Activated CD8-positive, alpha-beta memory T cell treated with anti-CD3 and anti-CD28 coated beads for 36 hours (primary cell): ENCODE results near the gene EPS8L1. TPM values are rescaled to one million over a fixed set of nuclear protein-coding genes. Genes with fewer than 3 reads are reported as not detected.

Experiments used
- CTCF ChIA-PET: fragments of 350-600 bp; sonication (Branson Sonifier 250); formaldehyde crosslinking; loops from one replicate; lab custom pipeline; 2021; ENCODE audit warnings: antibody characterized with exemption; lab: Charles Lee
- POLR2A ChIA-PET: fragments of 350-600 bp; sonication (Branson Sonifier 250); formaldehyde crosslinking; loops from one replicate; lab custom pipeline; 2021; ENCODE audit warnings: antibody characterized with exemption; lab: Charles Lee
- total RNA-seq, 2 experiments: library from RNA; stranded (reverse); gene quantifications; one replicate each; pipeline ENCODE4 v1.2.3, GENCODE V29; 2021

Gene EPS8L1
- total RNA-seq, 2 experiments from 2014 or later, result 1.4 to 1.5 TPM

DNA sequence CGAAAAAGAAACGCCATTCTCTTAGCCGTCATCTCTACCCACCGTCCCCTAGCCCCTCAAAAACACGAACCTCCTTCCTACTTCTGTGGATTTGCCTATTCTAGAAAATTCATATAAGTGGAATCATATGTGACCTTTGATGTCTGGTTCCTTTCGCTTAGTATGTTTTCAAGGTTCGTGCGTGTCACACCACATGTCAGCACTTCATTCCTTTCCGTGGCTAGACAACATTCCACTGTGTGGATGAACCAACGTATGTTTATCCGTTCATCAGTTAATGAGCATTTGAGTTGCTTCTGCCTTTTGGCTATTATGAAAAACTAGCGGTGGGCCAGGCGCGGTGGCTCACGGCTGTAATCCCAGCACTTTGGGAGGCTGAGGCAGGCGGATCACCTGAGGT, 55.8 kb downstream of the EPS8L1 start:
- CTCF ChIA-PET, result interaction anchor here (0.7 kb wide), 1 partner anchor 43 kb away, joined by 4 read pairs; no protein-coding TSS in a partner anchor
- POLR2A ChIA-PET, result interaction anchor here (0.7 kb wide), 1 partner anchor 103 kb away, joined by 8 read pairs; no protein-coding TSS in a partner anchor

DNA sequence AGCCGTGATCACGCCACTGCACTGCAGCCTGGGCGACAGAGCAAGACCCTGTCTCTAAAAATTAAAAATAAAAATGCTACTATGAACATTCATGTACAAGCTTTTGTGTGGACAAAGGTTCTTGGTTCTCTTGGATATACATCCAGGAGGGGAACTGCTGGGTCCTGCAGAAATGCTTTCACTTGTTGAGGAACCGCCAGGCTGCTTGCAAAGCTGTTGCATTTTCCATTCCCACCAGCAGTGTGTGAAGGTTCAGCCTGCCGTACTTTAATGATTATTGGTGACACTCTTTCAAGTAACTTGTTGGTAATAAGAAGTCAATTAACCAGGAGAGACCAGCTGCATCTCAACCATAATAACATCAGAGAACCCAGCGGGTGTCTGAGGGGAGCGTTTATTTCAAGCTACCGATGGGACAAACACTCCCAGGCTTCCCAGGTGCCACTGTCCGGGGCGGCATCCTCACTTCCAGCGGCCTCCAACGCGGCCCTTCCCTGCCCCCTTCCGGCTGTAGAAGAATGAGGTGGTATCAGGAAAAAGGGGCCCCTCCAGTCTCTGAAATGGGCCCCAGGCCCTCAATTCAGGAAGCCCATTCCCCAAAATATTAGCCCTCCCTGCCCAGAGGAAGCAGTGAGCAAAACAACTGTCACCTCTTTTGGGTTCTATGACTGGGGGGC, 56.9 kb downstream of the EPS8L1 start:
- ChIA-PET CTCF (interaction anchor here (0.7 kb wide), 2 partner anchors 44 to 129 kb away, joined by 4 read pairs; no protein-coding TSS in a partner anchor), POLR2A (interaction anchor here (0.7 kb wide), 1 partner anchor 102 kb away, joined by 8 read pairs; no protein-coding TSS in a partner anchor)

DNA sequence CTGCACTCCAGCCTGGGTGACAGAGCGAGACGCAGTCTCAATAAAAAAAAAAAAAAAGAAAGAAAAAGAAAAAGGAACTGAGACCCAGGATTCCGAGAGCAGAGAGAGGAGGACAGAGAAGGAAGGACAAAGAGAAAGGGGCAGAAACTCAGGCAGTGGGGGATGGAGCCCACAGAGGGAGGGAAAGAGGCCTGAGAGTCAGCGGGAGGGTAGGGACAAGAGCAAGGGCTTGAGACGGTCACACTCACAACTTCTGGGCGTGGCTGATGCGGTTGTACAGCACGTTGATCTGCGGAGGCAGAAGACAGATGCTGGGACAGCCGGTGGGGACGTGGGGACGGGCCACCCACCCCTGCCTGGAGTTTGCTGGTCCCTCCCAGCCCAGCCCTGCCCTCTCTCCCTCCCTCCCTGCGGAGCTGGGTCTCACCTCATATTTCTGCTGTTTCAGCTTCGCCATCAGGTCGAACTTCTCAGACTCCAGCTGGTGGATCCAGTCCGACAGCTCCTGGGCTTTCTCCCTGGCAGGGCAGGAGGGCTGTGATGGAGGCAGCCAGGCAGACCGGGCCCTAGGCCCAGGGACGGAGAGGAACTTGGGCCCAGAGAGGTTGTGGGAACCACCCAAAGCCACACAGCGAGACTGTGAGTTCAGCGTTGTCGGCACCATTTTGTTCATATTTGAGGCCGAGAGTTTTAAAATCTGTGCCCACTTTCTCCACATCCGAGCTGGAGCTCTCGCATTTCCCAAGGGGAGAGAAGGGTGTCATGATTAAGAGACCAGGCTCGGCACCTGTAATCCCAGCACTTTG, 58.2 kb downstream of the EPS8L1 start:
- CTCF ChIA-PET, result no interaction called here
- POLR2A ChIA-PET, result no interaction called here

DNA sequence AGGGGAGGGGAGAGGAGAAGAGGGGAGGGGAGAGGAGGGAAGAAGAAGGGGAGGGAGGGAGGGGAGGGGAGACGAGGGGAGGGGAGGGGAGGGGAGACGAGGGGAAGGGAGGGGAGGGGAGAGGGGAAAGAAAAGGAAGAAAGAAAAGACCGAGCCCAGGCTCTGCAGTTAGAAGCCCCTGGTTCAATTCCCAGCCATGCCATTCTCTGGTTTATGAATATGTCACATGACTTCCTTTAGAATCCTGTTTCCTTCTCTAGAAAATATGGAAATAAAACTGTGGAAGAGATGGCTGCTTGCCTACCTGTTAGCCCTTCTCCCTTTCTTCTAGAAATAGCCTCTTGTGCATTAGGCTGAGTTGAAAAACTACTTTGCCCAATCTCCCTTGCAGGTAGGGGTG, 59.1 kb downstream of the EPS8L1 start:
- POLR2A ChIA-PET, result no interaction called here
- CTCF ChIA-PET, result interaction anchor here (2.4 kb wide), 1 partner anchor 369 kb away, joined by 9 read pairs; no protein-coding TSS in a partner anchor

DNA sequence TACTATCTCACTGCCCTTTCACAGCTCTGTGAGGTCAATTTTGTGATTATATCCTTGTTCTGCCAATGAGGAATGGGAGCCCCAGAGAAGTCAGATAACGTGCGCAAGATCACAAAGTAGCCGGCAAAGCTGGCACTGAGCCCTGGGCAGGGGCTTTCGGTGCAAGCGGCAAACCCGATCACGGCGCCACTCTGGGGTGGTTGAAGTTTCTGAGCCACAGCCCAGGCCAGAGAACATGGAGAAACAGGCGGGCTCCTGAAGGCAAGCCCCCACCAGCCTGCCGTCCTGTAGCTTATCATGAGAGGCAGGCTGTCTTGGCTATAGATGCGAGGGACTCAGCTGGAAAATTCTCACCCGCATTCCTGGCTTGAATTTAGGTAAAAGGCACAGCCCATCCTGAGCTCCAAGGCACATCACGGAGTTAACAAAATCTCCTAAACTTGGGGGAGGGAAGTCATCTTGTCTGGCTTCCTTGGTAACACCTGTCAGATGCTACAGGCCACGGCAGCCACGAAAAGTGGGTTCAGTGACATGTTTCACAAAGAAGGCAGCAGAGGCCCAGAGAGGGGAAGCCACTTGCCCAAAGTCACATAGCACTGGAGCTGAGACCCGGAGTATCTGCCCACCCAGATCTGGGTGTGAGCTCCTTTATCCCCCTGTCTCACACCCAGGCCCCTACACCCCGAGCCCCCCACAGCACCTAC, 60.9 kb downstream of the EPS8L1 start:
- ChIA-PET CTCF (interaction anchor here (2.4 kb wide), 1 partner anchor 367 kb away, joined by 9 read pairs; no protein-coding TSS in a partner anchor), POLR2A (no interaction called here)

Other genes with a start within 250 kb of the EPS8L1 start
- gene KIR2DS4, start 243.2 kb upstream of the EPS8L1 start, total RNA-seq, result under 1 TPM; 0.21 to 0.42 TPM
- gene KIR3DL2, start 225.4 kb upstream of the EPS8L1 start, total RNA-seq, result under 1 TPM; 0.34 to 0.40 TPM
- gene FCAR, start 201.6 kb upstream of the EPS8L1 start, total RNA-seq, result not detected
- under 1 TPM; 0.38 to 0.44 TPM for gene NCR1, start 169.7 kb upstream of the EPS8L1 start, total RNA-seq
- not detected for gene NLRP7, start 128.3 kb upstream of the EPS8L1 start, total RNA-seq
- 10 to 100 TPM; 14.1 to 14.3 TPM for gene NLRP2, start 109.5 kb upstream of the EPS8L1 start, total RNA-seq
- not detected for gene GP6, start 37.6 kb upstream of the EPS8L1 start, total RNA-seq
- gene RDH13, start 12.7 kb upstream of the EPS8L1 start, total RNA-seq, result 10 to 100 TPM; 23.3 TPM
- gene PPP1R12C, start 41.8 kb downstream of the EPS8L1 start, total RNA-seq, result 10 to 100 TPM; 87.4 to 89.7 TPM
- not detected for gene TNNT1, start 73.3 kb downstream of the EPS8L1 start, total RNA-seq
- not detected for gene TNNI3, start 81.9 kb downstream of the EPS8L1 start, total RNA-seq
- gene DNAAF3, start 90.7 kb downstream of the EPS8L1 start, total RNA-seq, result not detected
- gene SYT5, start 104.4 kb downstream of the EPS8L1 start, total RNA-seq, result not detected
- not detected for gene PTPRH, start 133.6 kb downstream of the EPS8L1 start, total RNA-seq
- gene TMEM86B, start 152.9 kb downstream of the EPS8L1 start, total RNA-seq, result 1 to 10 TPM; 6.5 to 7.6 TPM
- 100 to 1,000 TPM; 226 to 230 TPM for gene PPP6R1, start 183.1 kb downstream of the EPS8L1 start, total RNA-seq
- 10 to 100 TPM; 74.4 to 79.6 TPM for gene HSPBP1, start 204.2 kb downstream of the EPS8L1 start, total RNA-seq
- gene BRSK1, start 208.1 kb downstream of the EPS8L1 start, total RNA-seq, result 1 to 10 TPM; 4.8 to 5.7 TPM
- under 1 TPM in 1 of 2 experiments, not detected in 1; 0.31 TPM for gene TMEM150B, start 249.5 kb downstream of the EPS8L1 start, total RNA-seq